GM23248 (cell line): ENCODE measurements around the gene CDHR5. TPM values are rescaled to one million over a fixed set of nuclear protein-coding genes. Genes with fewer than 3 reads are reported as not detected.

ENCODE experiments used
- DNase-seq: peaks from one replicate; pipeline ENCODE4 v3.0.0-alpha.2; 2015
- H2AFZ ChIP-seq: fragments of 200-600 bp; sonication (generic); 2 replicates; pipeline ENCODE4 v1.6.1; 2016; ENCODE audit warnings: antibody characterized with exemption
- H3F3A ChIP-seq: fragments of 200-600 bp; sonication (generic); 2 replicates; pipeline ENCODE4 v1.6.1; 2016; ENCODE audit warnings: mild to moderate bottlenecking, antibody characterized with exemption, mixed run types; ENCODE audit not compliant: insufficient read depth
- H3K27ac ChIP-seq: fragments of 200-600 bp; sonication (generic); 2 replicates; pipeline ENCODE4 v1.5.1; 2016; ENCODE audit warnings: mild to moderate bottlenecking
- H3K27me3 ChIP-seq: fragments of 200-600 bp; sonication (generic); replicated peaks from 2 replicates; pipeline ENCODE4 v1.6.1; 2016; ENCODE audit warnings: mild to moderate bottlenecking; ENCODE audit not compliant: insufficient read depth
- H3K36me3 ChIP-seq: fragments of 200-600 bp; sonication (generic); 2 replicates; pipeline ENCODE4 v1.6.1; 2016; ENCODE audit warnings: low read depth, mild to moderate bottlenecking
- H3K4me1 ChIP-seq: fragments of 200-600 bp; sonication (generic); 2 replicates; pipeline ENCODE4 v1.6.1; 2016; ENCODE audit warnings: mild to moderate bottlenecking; ENCODE audit not compliant: insufficient read depth
- H3K4me2 ChIP-seq: fragments of 200-600 bp; sonication (generic); one replicate; pipeline ENCODE4 v1.6.1; 2016; ENCODE audit warnings: mild to moderate bottlenecking; ENCODE audit not compliant: unreplicated experiment
- H3K4me3 ChIP-seq: fragments of 200-600 bp; sonication (generic); 2 replicates; pipeline ENCODE4 v1.5.1; 2016; ENCODE audit warnings: mild to moderate bottlenecking
- H3K79me2 ChIP-seq: fragments of 200-600 bp; sonication (generic); 2 replicates; pipeline ENCODE4 v1.6.1; 2016; ENCODE audit warnings: mild to moderate bottlenecking; ENCODE audit not compliant: insufficient read depth
- H3K9ac ChIP-seq: fragments of 200-600 bp; sonication (generic); 2 replicates; pipeline ENCODE4 v1.6.1; 2016; ENCODE audit warnings: mild to moderate bottlenecking
- H3K9me2 ChIP-seq: fragments of 200-600 bp; sonication (generic); 2 replicates; pipeline ENCODE4 v1.6.1; 2016; ENCODE audit warnings: mixed run types, mild to moderate bottlenecking, moderate library complexity; ENCODE audit not compliant: insufficient read depth
- H3K9me3 ChIP-seq: fragments of 200-600 bp; sonication (generic); one replicate; pipeline ENCODE4 v1.6.1; 2017; ENCODE audit warnings: low read depth
- H4K20me1 ChIP-seq: fragments of 200-600 bp; sonication (generic); 2 replicates; pipeline ENCODE4 v1.6.0; 2016; ENCODE audit not compliant: insufficient read depth
- EZH2 ChIP-seq: fragments of 200-600 bp; sonication (generic); IDR thresholded peaks from 2 replicates; pipeline ENCODE4 v1.6.1; 2018; ENCODE audit warnings: antibody characterized with exemption, mild to moderate bottlenecking; ENCODE audit not compliant: insufficient read depth, poor library complexity, severe bottlenecking
- EZH2phosphoT487 ChIP-seq: fragments of 200-600 bp; sonication (generic); IDR thresholded peaks from 2 replicates; pipeline ENCODE4 v1.6.1; 2018; ENCODE audit warnings: antibody characterized with exemption, moderate library complexity, mild to moderate bottlenecking, low read depth; ENCODE audit not compliant: insufficient read depth
- WGBS, 2 experiments: methylation state at CpG; one replicate each; pipeline ENCODE4 v1.1.6; 2015 to 2017; ENCODE audit warnings: low lambda C conversion rate in 2 of 2, low coverage in 1 of 2; ENCODE audit errors: missing lambda C conversion rate in 2 of 2; 5-methylcytosine and 5-hydroxymethylcytosine counted together
- in situ Hi-C: fragments of 300-500 bp; cut with MboI; formaldehyde crosslinking; loops from 2 replicates; pipeline ENCODE4 v1.15.0; 2020
- polyA plus RNA-seq: library from polyadenylated mRNA; unstranded; fragments of >200 nt; fragmentation: Nextera tagmentation; extraction: Ambion mirVana; gene quantifications from 2 replicates; pipeline ENCODE4 v1.2.1, GENCODE V29; 2016
- total RNA-seq: library from RNA; depleted of rRNA; stranded (reverse); fragments of >200 nt; shearing (Covaris generic); gene quantifications from 2 replicates; pipeline ENCODE4 v1.2.3, GENCODE V29; 2014

The CDHR5 gene
- total and polyA plus RNA-seq, 2 experiments from 2014 or later, result not detected

- TF ChIP-seq EZH2phosphoT487, result no peak
- TF ChIP-seq EZH2, result no peak
- H3K9me3 ChIP-seq, result no peaks in the 10 kb centered on the region
- no peaks in the 10 kb centered on the region for H3K79me2 ChIP-seq
- no peak overlapping the region for H3K4me3 ChIP-seq
- H3K9ac ChIP-seq, result no peak overlapping the region
- H3K27me3 ChIP-seq, result no peaks in the 10 kb centered on the region
- no peak overlapping the region for H3K4me2 ChIP-seq
- no peak for DNase-seq
- H3K9me2 ChIP-seq, result no peaks in the 10 kb centered on the region
- no peak overlapping the region for H2AFZ ChIP-seq
- H4K20me1 ChIP-seq, result no peaks in the 10 kb centered on the region
- H3K27ac ChIP-seq, result no peak overlapping the region
- peaks cover 16% of the 10 kb centered on the region for H3F3A ChIP-seq
- in situ Hi-C loops, result no loop called here
- H3K4me1 ChIP-seq, result peaks cover 5% of the 10 kb centered on the region
- 91 to 95% methylated on average over 5 of the region's 5 CpGs for WGBS, 2 experiments
- H3K36me3 ChIP-seq, result no peaks in the 10 kb centered on the region
Observed at GRCh38 chr11:630871-631270, 6.1 kb upstream of the CDHR5 start.

GRCh38 chr11:629237-629583 lies 4.5 kb upstream of the CDHR5 start:
- WGBS, 2 experiments, result 80 to 81% methylated on average over 10 of the region's 10 CpGs
- H3K9me2 ChIP-seq, result no peaks in the 10 kb centered on the region
- no peaks in the 10 kb centered on the region for H3K27me3 ChIP-seq
- no peaks in the 10 kb centered on the region for H3K79me2 ChIP-seq
- no peaks in the 10 kb centered on the region for H3K9me3 ChIP-seq
- H2AFZ ChIP-seq, result no peak overlapping the region
- TF ChIP-seq EZH2, result no peak
- no peak for TF ChIP-seq EZH2phosphoT487
- H3F3A ChIP-seq, result peaks cover 10% of the 10 kb centered on the region
- H3K36me3 ChIP-seq, result no peaks in the 10 kb centered on the region
- H3K4me3 ChIP-seq, result no peak overlapping the region
- peaks cover 5% of the 10 kb centered on the region for H3K4me1 ChIP-seq
- DNase-seq, result no peak
- H3K9ac ChIP-seq, result peak overlapping the region; percentile 48
- H3K27ac ChIP-seq, result no peak overlapping the region
- H3K4me2 ChIP-seq, result peak overlapping the region; percentile 14
- no peaks in the 10 kb centered on the region for H4K20me1 ChIP-seq
- in situ Hi-C loops, result no loop called here

- Histone ChIP-seq H4K20me1 (no peaks in the 10 kb centered on the region), H3F3A (peaks cover 10% of the 10 kb centered on the region), H3K9me3 (no peaks in the 10 kb centered on the region), H2AFZ (no peak overlapping the region), H3K27me3 (no peaks in the 10 kb centered on the region), H3K4me1 (peaks cover 5% of the 10 kb centered on the region), H3K4me2 (peak overlapping the region; percentile 16), H3K9ac (no peak overlapping the region), H3K27ac (no peak overlapping the region), H3K36me3 (no peaks in the 10 kb centered on the region), H3K9me2 (no peaks in the 10 kb centered on the region), H3K79me2 (no peaks in the 10 kb centered on the region), H3K4me3 (no peak overlapping the region)
- in situ Hi-C loops, result no loop called here
- no peak for DNase-seq
- 91% methylated on average over 16 to 31 of the region's 31 CpGs for WGBS, 2 experiments
- no peak for TF ChIP-seq EZH2
- TF ChIP-seq EZH2phosphoT487, result no peak
Observed at GRCh38 chr11:628056-628455, 3.3 kb upstream of the CDHR5 start.

- Histone ChIP-seq H3K4me1 (peaks cover 5% of the 10 kb centered on the region), H3K4me2 (no peak overlapping the region), H3K4me3 (no peak overlapping the region), H3K27ac (no peak overlapping the region), H3K36me3 (no peaks in the 10 kb centered on the region), H3K27me3 (no peaks in the 10 kb centered on the region), H4K20me1 (no peaks in the 10 kb centered on the region), H3K79me2 (no peaks in the 10 kb centered on the region), H3F3A (peaks cover 10% of the 10 kb centered on the region), H3K9ac (no peak overlapping the region), H2AFZ (no peak overlapping the region), H3K9me3 (no peaks in the 10 kb centered on the region), H3K9me2 (no peaks in the 10 kb centered on the region)
- in situ Hi-C loops, result no loop called here
- no peak for DNase-seq
- no peak for TF ChIP-seq EZH2
- TF ChIP-seq EZH2phosphoT487, result no peak
- 21 to 100% methylated on average over 2 to 22 of the region's 28 CpGs for WGBS, 2 experiments
Observed at GRCh38 chr11:627308-627576, 2.5 kb upstream of the CDHR5 start.

- in situ Hi-C loops, result no loop called here
- Histone ChIP-seq H3K79me2 (no peaks in the 10 kb centered on the region), H3K4me3 (no peak within 1 kb of the TSS), H2AFZ (no peak within 1 kb of the TSS), H3K27ac (no peak within 1 kb of the TSS), H3K27me3 (no peaks in the 10 kb centered on the region), H3K9me2 (no peaks in the 10 kb centered on the region), H3K9ac (no peak within 1 kb of the TSS), H4K20me1 (no peaks in the 10 kb centered on the region), H3K4me1 (peaks cover 5% of the 10 kb centered on the region), H3K9me3 (no peaks in the 10 kb centered on the region), H3K4me2 (no peak within 1 kb of the TSS), H3F3A (peaks cover 10% of the 10 kb centered on the region), H3K36me3 (no peaks in the 10 kb centered on the region)
- no peak for DNase-seq
- no peak for TF ChIP-seq EZH2
- TF ChIP-seq EZH2phosphoT487, result no peak
- WGBS, 2 experiments, result 17 to 25% methylated on average over 21 to 53 of the region's 72 CpGs
Observed at GRCh38 chr11:626475-627307, 1.9 kb upstream of the CDHR5 start, which contains the start of gene SCT. SCT (minus strand) TSS chr11:627181; CDS start chr11:627143, 38 bp downstream.
